PC-3 (cell line): ENCODE measurements around the gene PRTN3. TPM values are rescaled to one million over a fixed set of nuclear protein-coding genes. Genes with fewer than 3 reads are reported as not detected.

Experiments used
- ATAC-seq: fragments of 200-7000 bp; cut with Tn5 transposase; 2 replicates; pipeline ENCODE4 v1.9.1; 2020; ENCODE audit warnings: mild to moderate bottlenecking, moderate library complexity
- BruUV-seq: library from RNA; stranded (reverse); fragments of 400-500 nt; replicated peaks from 2 replicates; lab custom pipeline; 2021; lab: Mats Ljungman, UMichigan
- CTCF ChIA-PET: fragments of 300-600 bp; sonication (Branson Sonifier 250); formaldehyde crosslinking; loops from one replicate; lab custom pipeline; 2022; ENCODE audit warnings: antibody characterized with exemption; lab: Charles Lee
- POLR2A ChIA-PET: fragments of 300-600 bp; sonication (Branson Sonifier 250); formaldehyde crosslinking; loops from one replicate; lab custom pipeline; 2022; ENCODE audit warnings: antibody characterized with exemption; ENCODE audit not compliant: unreplicated experiment; lab: Charles Lee
- DNase-seq: peaks from one replicate; pipeline ENCODE4 v3.0.0-alpha.2; 2015
- H2AFZ ChIP-seq: fragments of 300-600 bp; sonication (generic); 2 replicates; pipeline ENCODE4 v1.6.0; 2016; ENCODE audit warnings: antibody characterized with exemption, low read length
- H3F3A ChIP-seq: fragments of 300-600 bp; sonication (generic); one replicate; pipeline ENCODE4 v1.6.0; 2017; ENCODE audit warnings: antibody characterized with exemption, low read length, control low read depth, mild to moderate bottlenecking; ENCODE audit not compliant: unreplicated experiment
- H3K27ac ChIP-seq: fragments of 300-600 bp; sonication (generic); 2 replicates; pipeline ENCODE4 v1.5.1; 2016; ENCODE audit warnings: mild to moderate bottlenecking, low read length
- H3K27me3 ChIP-seq: fragments of 300-600 bp; sonication (generic); 2 replicates; pipeline ENCODE4 v1.6.1; 2016; ENCODE audit warnings: low read length, mixed read lengths
- H3K36me3 ChIP-seq: fragments of 300-600 bp; sonication (generic); 2 replicates; pipeline ENCODE4 v1.6.1; 2016; ENCODE audit warnings: low read depth, mixed run types, low read length, mixed read lengths
- H3K4me1 ChIP-seq: fragments of 300-600 bp; sonication (generic); 2 replicates; pipeline ENCODE4 v1.5.1; 2016; ENCODE audit warnings: low read length; ENCODE audit not compliant: insufficient read depth
- H3K4me2 ChIP-seq: fragments of 300-600 bp; sonication (generic); 2 replicates; pipeline ENCODE4 v1.6.0; 2016; ENCODE audit warnings: low read length
- H3K4me3 ChIP-seq: fragments of 300-600 bp; sonication (generic); 2 replicates; pipeline ENCODE4 v1.5.1; 2016; ENCODE audit warnings: mild to moderate bottlenecking, low read length, mixed read lengths
- H3K79me2 ChIP-seq: fragments of 300-600 bp; sonication (generic); 2 replicates; pipeline ENCODE4 v1.6.1; 2017; ENCODE audit warnings: low read length, mixed read lengths
- H3K9ac ChIP-seq: fragments of 300-600 bp; sonication (generic); 2 replicates; pipeline ENCODE4 v1.6.0; 2016; ENCODE audit warnings: mild to moderate bottlenecking, low read length
- H3K9me2 ChIP-seq: fragments of 300-600 bp; sonication (generic); replicated peaks from 2 replicates; pipeline ENCODE4 v1.6.1; 2016; ENCODE audit warnings: mixed run types, low read length, mixed read lengths
- H3K9me3 ChIP-seq: fragments of 300-600 bp; sonication (generic); 2 replicates; pipeline ENCODE4 v1.6.1; 2016; ENCODE audit warnings: low read length, mixed read lengths
- H4K20me1 ChIP-seq: fragments of 300-600 bp; sonication (generic); 2 replicates; pipeline ENCODE4 v1.6.1; 2016; ENCODE audit warnings: low read length, mixed read lengths
- EZH2 ChIP-seq: fragments of 300-600 bp; sonication (generic); IDR thresholded peaks from one replicate; pipeline ENCODE4 v1.6.1; 2017; ENCODE audit warnings: antibody characterized with exemption, mild to moderate bottlenecking, low read length; ENCODE audit not compliant: unreplicated experiment
- EZH2phosphoT487 ChIP-seq: fragments of 300-600 bp; sonication (generic); IDR thresholded peaks from 2 replicates; pipeline ENCODE4 v1.6.1; 2018; ENCODE audit warnings: mild to moderate bottlenecking, antibody characterized with exemption, low read length, borderline replicate concordance
- intact Hi-C: fragments of 100-400 bp; cut with micrococcal nuclease; formaldehyde crosslinking; loops from 2 replicates; pipeline ENCODE4 v1.9.0; 2023
- total RNA-seq: library from RNA; depleted of rRNA; stranded (reverse); fragments of >200 nt; gene quantifications from 2 replicates; pipeline ENCODE4 v1.2.3, GENCODE V29; 2014
- TF ChIP-seq, protein P1 (sequence below): fragments of 300-600 bp; sonication (generic); conservative IDR thresholded peaks from 2 replicates; pipeline ENCODE4 v1.5.1; 2017; ENCODE audit warnings: antibody characterized with exemption, low read depth, mild to moderate bottlenecking, low read length

PRTN3 gene
- total RNA-seq, 1 experiment from 2014 or later, result 0.29 TPM

DNA sequence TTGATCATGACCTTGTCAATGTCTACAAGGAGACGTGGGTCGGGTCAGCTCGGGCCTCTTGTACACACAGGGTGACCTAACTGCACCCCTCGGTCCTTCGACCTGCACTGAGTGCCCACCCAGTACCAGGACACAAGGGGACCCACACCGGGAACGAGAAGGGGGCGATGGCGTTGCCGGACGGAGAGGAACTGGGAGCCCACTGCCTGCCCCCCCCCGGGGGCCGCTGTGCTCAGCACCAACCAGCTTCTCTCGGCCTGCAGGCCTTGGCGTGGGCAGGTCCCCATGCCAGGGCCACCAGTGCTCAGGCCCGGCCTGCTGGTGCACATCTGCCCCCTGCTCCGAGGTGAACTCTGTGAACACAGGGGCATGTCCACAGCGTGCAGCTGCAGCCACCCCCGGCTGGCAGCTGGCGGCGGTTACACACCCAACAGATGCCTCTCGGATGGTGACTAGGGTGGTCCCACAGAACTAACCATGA is 32.8 kb downstream of the PRTN3 start:
- Histone ChIP-seq H4K20me1 (no peaks in the 10 kb centered on the region), H3F3A (no peaks in the 10 kb centered on the region), H3K9me3 (no peaks in the 10 kb centered on the region), H3K27me3 (no peaks in the 10 kb centered on the region), H3K4me2 (no peak overlapping the region), H3K9ac (no peak overlapping the region), H3K79me2 (no peaks in the 10 kb centered on the region), H3K4me1 (peaks cover 12% of the 10 kb centered on the region), H3K4me3 (no peak overlapping the region), H2AFZ (no peak overlapping the region), H3K9me2 (no peaks in the 10 kb centered on the region), H3K27ac (no peak overlapping the region), H3K36me3 (no peaks in the 10 kb centered on the region; the same call in 1 of the 2 replicates)
- TF ChIP-seq, protein P1, sequence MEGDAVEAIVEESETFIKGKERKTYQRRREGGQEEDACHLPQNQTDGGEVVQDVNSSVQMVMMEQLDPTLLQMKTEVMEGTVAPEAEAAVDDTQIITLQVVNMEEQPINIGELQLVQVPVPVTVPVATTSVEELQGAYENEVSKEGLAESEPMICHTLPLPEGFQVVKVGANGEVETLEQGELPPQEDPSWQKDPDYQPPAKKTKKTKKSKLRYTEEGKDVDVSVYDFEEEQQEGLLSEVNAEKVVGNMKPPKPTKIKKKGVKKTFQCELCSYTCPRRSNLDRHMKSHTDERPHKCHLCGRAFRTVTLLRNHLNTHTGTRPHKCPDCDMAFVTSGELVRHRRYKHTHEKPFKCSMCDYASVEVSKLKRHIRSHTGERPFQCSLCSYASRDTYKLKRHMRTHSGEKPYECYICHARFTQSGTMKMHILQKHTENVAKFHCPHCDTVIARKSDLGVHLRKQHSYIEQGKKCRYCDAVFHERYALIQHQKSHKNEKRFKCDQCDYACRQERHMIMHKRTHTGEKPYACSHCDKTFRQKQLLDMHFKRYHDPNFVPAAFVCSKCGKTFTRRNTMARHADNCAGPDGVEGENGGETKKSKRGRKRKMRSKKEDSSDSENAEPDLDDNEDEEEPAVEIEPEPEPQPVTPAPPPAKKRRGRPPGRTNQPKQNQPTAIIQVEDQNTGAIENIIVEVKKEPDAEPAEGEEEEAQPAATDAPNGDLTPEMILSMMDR, result no peak
- TF ChIP-seq EZH2, result no peak
- TF ChIP-seq EZH2phosphoT487, result no peak
- DNase-seq (no peak), ATAC-seq (no peak)
- ChIA-PET POLR2A (no interaction called here), CTCF (no interaction called here)
- no TSS peak for BruUV-seq
- intact Hi-C loops, result no loop called here

DNA sequence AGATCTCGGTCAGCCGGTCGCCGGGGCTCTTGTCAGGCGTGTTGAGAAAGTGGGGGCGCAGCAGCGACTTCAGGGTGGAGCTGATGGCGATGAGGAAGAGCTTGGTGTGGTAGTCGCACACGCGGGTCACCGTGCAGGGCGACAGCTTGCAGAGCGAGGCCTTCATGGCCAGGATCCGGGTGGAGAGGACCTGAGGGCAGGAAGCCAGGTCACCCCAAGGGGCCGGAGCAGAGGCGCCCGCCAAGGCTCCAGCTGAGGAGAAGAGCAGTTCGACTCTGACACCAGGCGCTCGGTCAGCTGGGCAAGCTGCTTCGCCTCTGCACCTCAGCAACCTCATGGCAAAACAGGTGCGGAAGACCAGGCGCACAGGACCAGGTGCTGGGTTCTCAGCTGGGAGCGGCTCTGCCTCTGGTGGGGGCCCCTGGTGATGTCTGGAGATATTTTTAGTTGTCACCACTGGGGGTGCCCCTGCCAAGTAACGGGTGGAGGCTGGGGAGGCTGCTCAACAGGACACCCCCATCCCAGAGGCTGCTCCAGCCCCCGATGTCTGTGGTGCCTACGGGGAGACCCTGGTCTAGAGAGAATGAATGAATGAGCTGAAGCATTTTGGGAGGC is 34.6 kb downstream of the PRTN3 start:
- DNase-seq (no peak), ATAC-seq (no peak)
- H3K9me2 ChIP-seq, result no peaks in the 10 kb centered on the region
- no peak overlapping the region for H3K4me3 ChIP-seq
- H3K9me3 ChIP-seq, result no peaks in the 10 kb centered on the region
- no TSS peak for BruUV-seq
- no peaks in the 10 kb centered on the region for H3K4me1 ChIP-seq
- ChIA-PET CTCF (no interaction called here), POLR2A (no interaction called here)
- H3K4me2 ChIP-seq, result no peak overlapping the region
- H3K9ac ChIP-seq, result no peak overlapping the region
- no peaks in the 10 kb centered on the region; the same call in 1 of the 2 replicates for H3K36me3 ChIP-seq
- H3F3A ChIP-seq, result no peaks in the 10 kb centered on the region
- intact Hi-C loops, result no loop called here
- no peak overlapping the region for H3K27ac ChIP-seq
- TF ChIP-seq, protein P1, result no peak
- TF ChIP-seq EZH2phosphoT487 (no peak), EZH2 (no peak)
- H3K27me3 ChIP-seq, result no peaks in the 10 kb centered on the region
- no peaks in the 10 kb centered on the region for H3K79me2 ChIP-seq
- no peak overlapping the region for H2AFZ ChIP-seq
- H4K20me1 ChIP-seq, result no peaks in the 10 kb centered on the region

DNA sequence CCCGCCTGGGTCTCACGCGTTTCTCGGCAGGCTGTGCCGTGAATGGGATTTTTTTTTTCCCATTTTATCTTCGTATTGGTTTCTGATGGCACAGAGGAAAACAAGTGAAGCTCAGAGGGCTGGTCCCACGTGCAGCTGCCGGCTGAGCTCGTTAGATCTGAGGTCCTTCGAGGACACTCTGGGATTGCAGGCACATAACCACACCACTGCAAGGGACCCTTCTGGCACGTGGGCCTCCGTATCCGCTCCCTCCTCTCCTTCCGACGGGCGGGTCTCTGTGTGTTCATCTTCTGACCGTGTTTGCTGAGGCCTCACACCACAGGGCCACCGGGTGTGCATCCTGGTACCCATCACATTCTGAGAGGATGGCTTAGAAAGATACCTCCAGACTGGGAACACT is 35.3 kb downstream of the PRTN3 start:
- TF ChIP-seq, protein P1, result no peak
- TF ChIP-seq EZH2 (no peak), EZH2phosphoT487 (no peak)
- ATAC-seq (no peak), DNase-seq (no peak)
- Histone ChIP-seq H4K20me1 (no peaks in the 10 kb centered on the region), H3K4me2 (no peak overlapping the region), H3K4me3 (no peak overlapping the region), H3K9ac (no peak overlapping the region), H2AFZ (no peak overlapping the region), H3K9me3 (no peaks in the 10 kb centered on the region), H3K79me2 (no peaks in the 10 kb centered on the region), H3K27me3 (no peaks in the 10 kb centered on the region), H3K4me1 (no peaks in the 10 kb centered on the region), H3K9me2 (no peaks in the 10 kb centered on the region), H3K27ac (no peak overlapping the region), H3F3A (no peaks in the 10 kb centered on the region), H3K36me3 (no peaks in the 10 kb centered on the region; the same call in 1 of the 2 replicates)
- no TSS peak for BruUV-seq
- intact Hi-C loops, result no loop called here
- ChIA-PET CTCF (no interaction called here), POLR2A (interaction anchor here (0.7 kb wide), 2 partner anchors 13 to 167 kb away, joined by 5 to 9 read pairs; no protein-coding TSS in a partner anchor)
